ENCODE data around the gene CDH23. TPM values are rescaled to one million over a fixed set of nuclear protein-coding genes. Genes with fewer than 3 reads are reported as not detected.

The CDH23 gene
- total RNA-seq, 1 experiment from 2014 or later: 0.34 TPM

DNA sequence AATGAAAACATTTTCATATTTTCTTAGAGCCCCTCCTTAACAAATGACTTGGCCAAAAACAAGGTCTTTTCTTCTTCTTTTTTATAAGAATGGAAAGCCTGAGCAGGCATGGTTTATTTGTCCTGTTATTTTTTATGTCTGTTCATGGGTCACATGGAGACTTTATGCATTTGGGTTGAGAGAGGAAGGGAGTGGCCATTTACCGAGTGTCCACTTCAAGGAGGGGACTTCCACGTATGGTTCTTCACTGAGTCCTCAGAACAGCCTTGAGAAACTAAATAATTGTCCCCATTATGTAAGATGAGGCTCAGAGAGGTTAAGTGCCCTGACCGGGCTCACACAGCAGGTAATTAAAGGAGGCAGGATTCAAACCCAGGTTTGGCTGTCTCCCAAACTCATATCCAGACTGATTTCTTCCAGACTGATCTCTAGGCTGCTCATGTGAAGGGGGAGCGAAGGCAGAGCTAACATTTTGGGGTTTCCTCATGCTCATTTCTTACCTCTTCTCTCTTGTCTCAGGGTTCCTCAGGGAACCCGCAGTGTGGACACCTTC, 82.2 kb downstream of the CDH23 start:
- no peak for DNase-seq
- no peaks in the 10 kb centered on the region for H3K4me1 Mint-ChIP-seq (ENCODE audit: low read depth, unreplicated experiment)
- CTCF ChIA-PET: no interaction called here
- no peak for TF ChIP-seq CTCF (IDR thresholded peaks at IDR 0.05; ENCODE audit: insufficient read depth in 1 of 2, low read depth in 1 of 2, low read length in 1 of 2, severe bottlenecking in 1 of 2, unreplicated experiment in 1 of 2)
- H3K4me1 ChIP-seq: peaks cover 10% of the 10 kb centered on the region
- no peaks in the 10 kb centered on the region for H3K36me3 Mint-ChIP-seq (ENCODE audit: insufficient read depth, unreplicated experiment)
- peaks cover 2% of the 10 kb centered on the region; the same call in 1 of the 2 replicates for H3K27me3 ChIP-seq (replicated peaks; ENCODE audit: control insufficient read depth, insufficient read depth, low read length)
- H3K9me3 ChIP-seq: no peaks in the 10 kb centered on the region
- H3K4me3 Mint-ChIP-seq (ENCODE audit: unreplicated experiment): no peak overlapping the region
- BruUV-seq (replicated peaks): no TSS peak
- no peaks in the 10 kb centered on the region for H3K36me3 ChIP-seq (ENCODE audit: control insufficient read depth, insufficient read depth, low read length)
- H3K4me3 ChIP-seq (ENCODE audit: low read depth, low read length): no peak overlapping the region
- peaks cover 30% of the 10 kb centered on the region for H3K27me3 Mint-ChIP-seq (ENCODE audit: insufficient read depth, unreplicated experiment)
- no peaks in the 10 kb centered on the region for H3K9me3 Mint-ChIP-seq (ENCODE audit: unreplicated experiment)
- no peak overlapping the region for H3K27ac Mint-ChIP-seq (ENCODE audit: unreplicated experiment)
- POLR2A ChIA-PET: no interaction called here
- intact Hi-C loops (cut with micrococcal nuclease; ENCODE audit: unreplicated experiment): no loop called here

GRCh38 chr10:71479831-71480230, 83.1 kb downstream of the CDH23 start:
- Mint-ChIP-seq H3K4me3 (ENCODE audit: unreplicated experiment) (no peak overlapping the region), H3K9me3 (ENCODE audit: unreplicated experiment) (no peaks in the 10 kb centered on the region), H3K27ac (ENCODE audit: unreplicated experiment) (no peak overlapping the region), H3K4me1 (ENCODE audit: low read depth, unreplicated experiment) (no peaks in the 10 kb centered on the region), H3K36me3 (ENCODE audit: insufficient read depth, unreplicated experiment) (no peaks in the 10 kb centered on the region), H3K27me3 (ENCODE audit: insufficient read depth, unreplicated experiment) (peaks cover 33% of the 10 kb centered on the region)
- Histone ChIP-seq H3K27me3 (replicated peaks; ENCODE audit: control insufficient read depth, insufficient read depth, low read length) (peaks cover 2% of the 10 kb centered on the region; the same call in 1 of the 2 replicates), H3K36me3 (ENCODE audit: control insufficient read depth, insufficient read depth, low read length) (no peaks in the 10 kb centered on the region), H3K4me1 (peaks cover 10% of the 10 kb centered on the region), H3K9me3 (no peaks in the 10 kb centered on the region), H3K4me3 (ENCODE audit: low read depth, low read length) (no peak overlapping the region)
- DNase-seq: no peak
- no TSS peak for BruUV-seq (replicated peaks)
- TF ChIP-seq CTCF (IDR thresholded peaks at IDR 0.05; ENCODE audit: insufficient read depth in 1 of 2, low read depth in 1 of 2, low read length in 1 of 2, severe bottlenecking in 1 of 2, unreplicated experiment in 1 of 2): no peak
- CTCF ChIA-PET: no interaction called here
- POLR2A ChIA-PET: no interaction called here
- intact Hi-C loops (cut with micrococcal nuclease; ENCODE audit: unreplicated experiment): no loop called here

DNA sequence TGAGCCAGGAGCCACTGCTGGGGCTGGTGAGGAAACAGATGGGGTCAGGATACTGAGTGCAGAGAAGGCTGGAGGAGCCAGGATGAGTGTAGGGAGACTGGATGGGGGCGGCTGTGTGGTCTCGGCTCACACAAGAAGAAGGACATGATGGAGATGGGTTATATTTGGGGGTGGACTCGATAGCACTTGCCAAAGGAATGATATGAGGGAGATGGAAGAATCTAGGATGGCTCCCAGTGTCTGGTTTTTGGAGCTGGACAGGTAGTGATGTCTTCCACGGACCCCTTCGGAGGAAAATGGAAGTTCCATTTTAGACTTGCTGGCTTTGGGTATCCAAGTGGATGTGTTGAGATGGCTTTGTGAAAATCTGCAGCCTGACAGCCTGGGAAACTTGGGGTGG, 83.9 kb downstream of the CDH23 start:
- H3K4me1 ChIP-seq: peaks cover 3% of the 10 kb centered on the region
- Mint-ChIP-seq H3K9me3 (ENCODE audit: unreplicated experiment) (no peaks in the 10 kb centered on the region), H3K4me1 (ENCODE audit: low read depth, unreplicated experiment) (no peaks in the 10 kb centered on the region), H3K4me3 (ENCODE audit: unreplicated experiment) (no peak overlapping the region), H3K36me3 (ENCODE audit: insufficient read depth, unreplicated experiment) (no peaks in the 10 kb centered on the region), H3K27ac (ENCODE audit: unreplicated experiment) (no peak overlapping the region), H3K27me3 (ENCODE audit: insufficient read depth, unreplicated experiment) (peaks cover 33% of the 10 kb centered on the region)
- no TSS peak for BruUV-seq (replicated peaks)
- CTCF ChIA-PET: no interaction called here
- intact Hi-C loops (cut with micrococcal nuclease; ENCODE audit: unreplicated experiment): no loop called here
- H3K4me3 ChIP-seq (ENCODE audit: low read depth, low read length): no peak overlapping the region
- no peak for TF ChIP-seq CTCF (IDR thresholded peaks at IDR 0.05; ENCODE audit: insufficient read depth in 1 of 2, low read depth in 1 of 2, low read length in 1 of 2, severe bottlenecking in 1 of 2, unreplicated experiment in 1 of 2)
- POLR2A ChIA-PET: no interaction called here
- DNase-seq: no peak
- peaks cover 2% of the 10 kb centered on the region; the same call in 1 of the 2 replicates for H3K27me3 ChIP-seq (replicated peaks; ENCODE audit: control insufficient read depth, insufficient read depth, low read length)
- H3K9me3 ChIP-seq: no peaks in the 10 kb centered on the region
- H3K36me3 ChIP-seq (ENCODE audit: control insufficient read depth, insufficient read depth, low read length): no peaks in the 10 kb centered on the region

Data from Caco-2 (cell line).